B cell (primary cell): Measurements from ENCODE around the gene SCYL3. TPM values are rescaled to one million over a fixed set of nuclear protein-coding genes. Genes with fewer than 3 reads are reported as not detected.
"Not testable (repeated sequence)": the region's sequence is repeated elsewhere in the genome, so short reads cannot be mapped to it uniquely, and the experiment has no call there.

Experiments used
- ATAC-seq: fragments of 200-7000 bp; cut with Tn5 transposase; one replicate; pipeline ENCODE4 v1.10.0; 2021; ENCODE audit warnings: low read depth, mild to moderate bottlenecking, moderate number of reproducible peaks, moderate library complexity
- CTCF ChIA-PET: fragments of 350-600 bp; sonication (Branson Sonifier 250); formaldehyde crosslinking; loops from one replicate; lab custom pipeline; 2021; ENCODE audit warnings: antibody characterized with exemption, inconsistent platforms; lab: Charles Lee
- POLR2A ChIA-PET: fragments of 350-600 bp; sonication (Branson Sonifier 250); formaldehyde crosslinking; loops from one replicate; lab custom pipeline; 2021; ENCODE audit warnings: antibody characterized with exemption; lab: Charles Lee
- DNase-seq: peaks from one replicate; pipeline ENCODE4 v3.0.0; 2013
- H2AFZ ChIP-seq: 2 replicates; pipeline ENCODE4 v1.6.1; 2012; ENCODE audit warnings: mild to moderate bottlenecking, low read depth, low read length; ENCODE audit not compliant: insufficient read depth, poor library complexity, severe bottlenecking
- H3K27ac ChIP-seq, 2 donors: 1 replicate in 1 of 2; 2 replicates in 1 of 2; pipeline ENCODE4 v1.5.1; 2012 to 2013; ENCODE audit warnings: low read length in 2 of 2, mild to moderate bottlenecking in 2 of 2, moderate library complexity in 1 of 2
- H3K27me3 ChIP-seq, 4 experiments: fragments of 200-600 bp in 1 of 4; sonication (generic) in 1 of 4; replicated peaks in 1 of 4; 1 replicate in 2 of 4; 2 replicates in 2 of 4; pipeline versions ENCODE4 v1.6.1 to v1.7.0; 2013 to 2016; ENCODE audit warnings: low read length in 3 of 4, mild to moderate bottlenecking in 2 of 4, mixed read lengths in 1 of 4, moderate library complexity in 1 of 4; ENCODE audit not compliant: insufficient read depth in 4 of 4, control insufficient read depth in 3 of 4; ENCODE audit errors: control extremely low read depth in 1 of 4
- H3K36me3 ChIP-seq, 2 experiments: replicated peaks in 1 of 2; 1 replicate in 1 of 2; 2 replicates in 1 of 2; pipeline versions ENCODE4 v1.6.1 to v1.7.1; 2013; ENCODE audit warnings: low read length in 1 of 2; ENCODE audit not compliant: insufficient read depth in 2 of 2, control insufficient read depth in 1 of 2; ENCODE audit errors: control extremely low read depth in 1 of 2, extremely low read depth in 1 of 2
- H3K4me1 ChIP-seq, 2 donors: fragments of 200-600 bp in 1 of 2; sonication (generic) in 1 of 2; 1 replicate in 1 of 2; 2 replicates in 1 of 2; pipeline versions ENCODE4 v1.5.1 to v1.6.1; 2013 to 2017; ENCODE audit warnings: low read length in 2 of 2; ENCODE audit not compliant: control insufficient read depth in 2 of 2, insufficient read depth in 2 of 2
- H3K4me2 ChIP-seq: replicated peaks from 2 replicates; pipeline ENCODE3; 2012; ENCODE audit warnings: mild to moderate bottlenecking, low read depth, low read length; ENCODE audit not compliant: poor library complexity, severe bottlenecking
- H3K4me3 ChIP-seq, 5 experiments: fragments of 200-600 bp in 1 of 5; sonication (generic) in 1 of 5; 1 replicate in 3 of 5; 2 replicates in 2 of 5; pipeline versions ENCODE4 v1.5.1 to v1.7.0; 2011 to 2016; ENCODE audit warnings: low read length in 4 of 5, mild to moderate bottlenecking in 4 of 5, low read depth in 2 of 5, control low read depth in 1 of 5, moderate library complexity in 1 of 5; ENCODE audit not compliant: insufficient read depth in 1 of 5; ENCODE audit errors: control extremely low read depth in 1 of 5, extremely low read depth in 1 of 5
- H3K79me2 ChIP-seq: fragments of 200-600 bp; sonication (generic); one replicate; pipeline ENCODE4 v1.6.0; 2016; ENCODE audit warnings: low read length; ENCODE audit not compliant: control insufficient read depth, insufficient read depth
- H3K9ac ChIP-seq: fragments of 200-600 bp; sonication (generic); 2 replicates; pipeline ENCODE4 v1.6.1; 2017; ENCODE audit warnings: mild to moderate bottlenecking, low read length, moderate library complexity
- H3K9me3 ChIP-seq, 3 donors: one replicate each; pipeline versions ENCODE4 v1.6.1 to v1.7.1; 2013; ENCODE audit warnings: low read length in 2 of 3; ENCODE audit not compliant: control insufficient read depth in 2 of 3, insufficient read depth in 1 of 3; ENCODE audit errors: control extremely low read depth in 1 of 3
- H4K20me1 ChIP-seq: 2 replicates; pipeline ENCODE4 v1.6.0; 2012; ENCODE audit warnings: mild to moderate bottlenecking, low read length; ENCODE audit not compliant: insufficient read depth, control insufficient read depth, poor library complexity, severe bottlenecking
- H3K27ac Mint-ChIP-seq: one replicate; pipeline ENCODE4 v1.8.0; 2021; ENCODE audit warnings: mixed read lengths
- H3K27me3 Mint-ChIP-seq: one replicate; pipeline ENCODE4 v1.8.0; 2021; ENCODE audit warnings: mixed read lengths
- H3K4me1 Mint-ChIP-seq: one replicate; pipeline ENCODE4 v1.8.0; 2021; ENCODE audit warnings: mixed read lengths
- H3K4me3 Mint-ChIP-seq: one replicate; pipeline ENCODE4 v1.8.0; 2021; ENCODE audit warnings: mixed read lengths
- H3K9me3 Mint-ChIP-seq: one replicate; pipeline ENCODE4 v1.8.0; 2022; ENCODE audit warnings: mixed read lengths; ENCODE audit not compliant: insufficient read depth
- EZH2 ChIP-seq: IDR thresholded peaks from 2 replicates; pipeline ENCODE4 v1.6.1; 2012; ENCODE audit warnings: borderline replicate concordance, low read depth, mild to moderate bottlenecking, moderate library complexity, low read length; ENCODE audit not compliant: insufficient read depth, poor library complexity, severe bottlenecking
- WGBS: methylation state at CpG from one replicate; pipeline ENCODE4 v1.1.5; 2013; ENCODE audit warnings: missing lambda C conversion rate; ENCODE audit not compliant: insufficient coverage; 5-methylcytosine and 5-hydroxymethylcytosine counted together
- intact Hi-C: fragments of 100-400 bp; cut with micrococcal nuclease; formaldehyde crosslinking; loops from one replicate; pipeline ENCODE4 v1.10.0; 2022
- polyA plus RNA-seq: library from polyadenylated mRNA; depleted of rRNA; stranded (reverse); fragments of >200 nt; gene quantifications from 2 replicates; pipeline ENCODE4 v1.2.3, GENCODE V29; 2012
- total RNA-seq, 2 donors: library from RNA; stranded (reverse); fragments of 120-200 nt in 1 of 2; gene quantifications; 1 replicate in 1 of 2; 2 replicates in 1 of 2; pipeline versions ENCODE4 v1.2.3 to v1.2.4, GENCODE V29; 2013 to 2022
- TF ChIP-seq, protein P1 (sequence below): fragments of 200-600 bp; IDR thresholded peaks from one replicate; pipeline ENCODE4 v1.8.0; 2022; ENCODE audit warnings: antibody characterized with exemption, mild to moderate bottlenecking

Gene SCYL3
- total and polyA plus RNA-seq, 2 donors (not counting 1 experiment from before 2014, with no cell fraction given) = 14.2 to 18.4 TPM

DNA sequence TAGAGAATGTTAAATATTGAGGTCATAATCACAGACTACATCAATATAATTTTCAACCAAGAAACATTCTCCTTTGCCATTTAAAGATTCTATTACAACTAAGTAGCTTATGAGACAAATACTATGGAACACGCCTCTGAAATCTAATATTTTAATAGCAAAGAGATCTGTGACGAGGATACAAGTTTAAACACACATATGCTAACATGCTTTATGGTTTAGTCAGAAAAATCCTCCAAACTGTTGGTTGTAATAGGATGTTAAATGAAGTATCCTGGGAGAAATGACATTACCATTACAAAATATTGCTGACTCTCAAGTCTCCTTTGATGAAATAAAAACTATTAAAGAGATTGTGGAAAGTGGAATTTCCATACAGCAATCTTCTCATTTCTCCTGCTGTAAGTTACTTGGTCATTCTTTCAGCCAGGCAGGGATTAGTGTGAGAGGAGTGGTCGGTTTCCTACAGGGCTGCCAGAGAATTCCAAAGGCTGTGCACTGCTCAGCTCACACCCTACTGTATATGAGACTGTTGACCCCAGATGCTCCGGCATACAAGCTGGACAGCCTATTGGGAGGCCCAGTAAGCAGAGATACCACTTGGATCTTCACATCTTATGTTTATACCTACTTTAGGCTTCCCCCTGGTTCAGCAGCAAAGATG is 26.6 kb downstream of the SCYL3 start:
- Histone ChIP-seq H3K9ac (no peak overlapping the region), H3K79me2 (peaks cover 4% of the 10 kb centered on the region), H3K27ac (no peak overlapping the region), H3K4me1 (no peaks in the 10 kb centered on the region), H3K4me2 (no peak overlapping the region), H3K4me3 (no peak overlapping the region), H2AFZ (no peak overlapping the region), H3K36me3 (peaks cover 17 to 76% of the 10 kb centered on the region in 2 experiments), H3K27me3 (no peaks in the 10 kb centered on the region), H4K20me1 (no peaks in the 10 kb centered on the region), H3K9me3 (peaks cover 0 to 3% (median 0%) of the 10 kb centered on the region in 3 donors)
- H3K9me3 Mint-ChIP-seq = no peaks in the 10 kb centered on the region
- peaks cover 1% of the 10 kb centered on the region for H3K4me1 Mint-ChIP-seq
- H3K27ac Mint-ChIP-seq = no peak overlapping the region
- ChIA-PET POLR2A (no interaction called here), CTCF (no interaction called here)
- no peak overlapping the region for H3K4me3 Mint-ChIP-seq
- TF ChIP-seq, protein P1, sequence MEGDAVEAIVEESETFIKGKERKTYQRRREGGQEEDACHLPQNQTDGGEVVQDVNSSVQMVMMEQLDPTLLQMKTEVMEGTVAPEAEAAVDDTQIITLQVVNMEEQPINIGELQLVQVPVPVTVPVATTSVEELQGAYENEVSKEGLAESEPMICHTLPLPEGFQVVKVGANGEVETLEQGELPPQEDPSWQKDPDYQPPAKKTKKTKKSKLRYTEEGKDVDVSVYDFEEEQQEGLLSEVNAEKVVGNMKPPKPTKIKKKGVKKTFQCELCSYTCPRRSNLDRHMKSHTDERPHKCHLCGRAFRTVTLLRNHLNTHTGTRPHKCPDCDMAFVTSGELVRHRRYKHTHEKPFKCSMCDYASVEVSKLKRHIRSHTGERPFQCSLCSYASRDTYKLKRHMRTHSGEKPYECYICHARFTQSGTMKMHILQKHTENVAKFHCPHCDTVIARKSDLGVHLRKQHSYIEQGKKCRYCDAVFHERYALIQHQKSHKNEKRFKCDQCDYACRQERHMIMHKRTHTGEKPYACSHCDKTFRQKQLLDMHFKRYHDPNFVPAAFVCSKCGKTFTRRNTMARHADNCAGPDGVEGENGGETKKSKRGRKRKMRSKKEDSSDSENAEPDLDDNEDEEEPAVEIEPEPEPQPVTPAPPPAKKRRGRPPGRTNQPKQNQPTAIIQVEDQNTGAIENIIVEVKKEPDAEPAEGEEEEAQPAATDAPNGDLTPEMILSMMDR = no peak
- TF ChIP-seq EZH2 = no peak
- intact Hi-C loops = no loop called here
- 93% methylated on average over 2 of the region's 4 CpGs for WGBS
- H3K27me3 Mint-ChIP-seq = no peaks in the 10 kb centered on the region
- DNase-seq (no peak), ATAC-seq (no peak)

GRCh38 chr1:169866577-169866976 is 27.1 kb downstream of the SCYL3 start:
- ChIA-PET POLR2A (no interaction called here), CTCF (no interaction called here)
- Mint-ChIP-seq H3K4me1 (peaks cover under 1% of the 10 kb centered on the region), H3K4me3 (no peak overlapping the region), H3K9me3 (no peaks in the 10 kb centered on the region), H3K27ac (no peak overlapping the region), H3K27me3 (no peaks in the 10 kb centered on the region)
- H3K79me2 ChIP-seq = no peaks in the 10 kb centered on the region
- H3K4me3 ChIP-seq = no peak overlapping the region
- TF ChIP-seq, protein P1 = no peak
- TF ChIP-seq EZH2 = no peak
- no peaks in the 10 kb centered on the region for H3K27me3 ChIP-seq
- H3K36me3 ChIP-seq = peaks cover 21 to 76% of the 10 kb centered on the region in 2 experiments
- H3K9me3 ChIP-seq = no peaks in the 10 kb centered on the region
- intact Hi-C loops = no loop called here
- 100% methylated on average over 1 of the region's 2 CpGs for WGBS
- no peaks in the 10 kb centered on the region for H3K4me1 ChIP-seq
- H3K4me2 ChIP-seq = no peak overlapping the region
- H4K20me1 ChIP-seq = no peaks in the 10 kb centered on the region
- no peak overlapping the region for H3K27ac ChIP-seq
- H3K9ac ChIP-seq = no peak overlapping the region
- H2AFZ ChIP-seq = no peak overlapping the region
- ATAC-seq (no peak), DNase-seq (no peak)

GRCh38 chr1:169864531-169864930 is 29.2 kb downstream of the SCYL3 start:
- POLR2A ChIA-PET, H3K4me3 Mint-ChIP-seq, H3K27ac Mint-ChIP-seq, DNase-seq, H3K4me3 ChIP-seq, intact Hi-C loops, H4K20me1 ChIP-seq, H3K9me3 ChIP-seq, H2AFZ ChIP-seq, H3K27ac ChIP-seq, H3K9ac ChIP-seq, ATAC-seq, H3K79me2 ChIP-seq, H3K9me3 Mint-ChIP-seq, H3K4me2 ChIP-seq, H3K4me1 ChIP-seq, H3K27me3 ChIP-seq, H3K27me3 Mint-ChIP-seq: not testable (repeated sequence)
- H3K36me3 ChIP-seq = peaks cover 31 to 81% of the 10 kb centered on the region in 2 experiments
- 91% methylated on average over 4 of the region's 10 CpGs for WGBS
- CTCF ChIA-PET = interaction anchor here (0.7 kb wide), 1 partner anchor 215 kb away, joined by 3 read pairs; no protein-coding TSS in a partner anchor
- peaks cover 12% of the 10 kb centered on the region for H3K4me1 Mint-ChIP-seq
